ENCODE results near the gene OTOP2. TPM values are rescaled to one million over a fixed set of nuclear protein-coding genes. Genes with fewer than 3 reads are reported as not detected.
"Not testable (repeated sequence)": the region's sequence is repeated elsewhere in the genome, so short reads cannot be mapped to it uniquely, and the experiment has no call there.

The OTOP2 gene
- total RNA-seq, 1 donor, result not detected

DNA sequence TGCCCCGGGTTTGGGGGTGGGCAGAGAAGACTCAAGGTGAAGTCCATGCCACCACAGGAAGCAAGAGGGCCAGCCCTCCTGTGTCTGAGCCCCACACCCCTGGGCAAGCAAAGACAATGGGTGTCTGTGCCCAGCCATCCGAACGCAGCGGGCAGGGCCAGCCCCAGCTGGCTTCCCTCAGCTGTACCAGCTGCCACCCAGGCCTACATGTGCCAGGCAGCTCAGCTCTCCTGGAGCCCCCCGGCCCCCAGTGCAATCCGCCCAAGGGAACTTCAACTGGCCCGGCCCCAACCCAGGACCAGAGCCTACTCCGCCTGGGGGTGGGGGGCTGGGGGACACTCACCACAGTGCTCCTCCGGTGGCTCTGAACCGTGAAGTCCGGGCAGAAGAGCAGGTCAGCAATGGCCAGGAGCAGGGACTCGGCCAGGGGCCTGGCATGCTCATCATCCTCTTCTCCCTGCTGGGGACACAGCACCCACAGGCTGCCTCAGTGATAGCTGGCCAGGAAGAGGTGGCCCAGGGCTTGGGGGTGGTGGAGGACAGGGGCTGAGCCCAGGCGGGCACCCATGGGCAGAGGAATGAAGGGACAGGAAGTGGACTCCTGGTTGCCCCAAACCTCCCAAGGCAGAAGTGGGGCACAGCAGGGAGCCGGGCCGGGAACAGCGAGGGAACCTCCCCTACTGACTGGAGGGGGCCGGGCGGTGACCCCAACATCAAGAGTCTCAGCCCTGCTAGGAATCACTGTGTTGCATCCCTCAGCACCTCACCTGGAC, 38.7 kb downstream of the OTOP2 start:
- no peaks in the 10 kb centered on the region for H3K4me1 ChIP-seq (ENCODE audit: insufficient read depth, low read length)
- H3K4me3 ChIP-seq (ENCODE audit: low read length), result no peak overlapping the region
- H3K9me3 ChIP-seq (ENCODE audit: low read depth, low read length), result no peaks in the 10 kb centered on the region
- H3K27me3 ChIP-seq (ENCODE audit: insufficient read depth, low read length), result no peaks in the 10 kb centered on the region

DNA sequence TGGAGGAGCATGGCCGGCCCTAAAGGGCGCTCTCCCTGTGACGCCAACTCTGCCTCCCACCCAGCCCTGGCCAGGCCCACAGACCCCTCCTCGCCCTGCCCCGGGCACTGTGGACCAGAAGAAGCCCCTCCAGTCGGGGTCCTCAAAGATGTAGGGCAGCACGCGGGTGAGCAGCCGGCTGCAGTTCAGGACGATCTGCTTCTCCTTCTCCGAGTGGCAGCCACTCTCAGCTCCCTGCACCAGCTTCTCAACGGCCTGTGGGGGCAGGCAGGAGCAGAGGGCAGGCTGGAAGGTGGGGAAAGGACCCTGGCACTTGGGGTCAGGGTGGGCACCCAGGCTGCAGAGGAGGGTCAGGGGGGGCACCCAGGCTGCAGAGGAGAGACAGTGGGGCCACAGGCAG, 39.6 kb downstream of the OTOP2 start:
- Histone ChIP-seq H3K4me1 (ENCODE audit: insufficient read depth, low read length) (no peaks in the 10 kb centered on the region), H3K4me3 (ENCODE audit: low read length) (no peak overlapping the region), H3K27me3 (ENCODE audit: insufficient read depth, low read length) (no peaks in the 10 kb centered on the region), H3K9me3 (ENCODE audit: low read depth, low read length) (no peaks in the 10 kb centered on the region)

DNA sequence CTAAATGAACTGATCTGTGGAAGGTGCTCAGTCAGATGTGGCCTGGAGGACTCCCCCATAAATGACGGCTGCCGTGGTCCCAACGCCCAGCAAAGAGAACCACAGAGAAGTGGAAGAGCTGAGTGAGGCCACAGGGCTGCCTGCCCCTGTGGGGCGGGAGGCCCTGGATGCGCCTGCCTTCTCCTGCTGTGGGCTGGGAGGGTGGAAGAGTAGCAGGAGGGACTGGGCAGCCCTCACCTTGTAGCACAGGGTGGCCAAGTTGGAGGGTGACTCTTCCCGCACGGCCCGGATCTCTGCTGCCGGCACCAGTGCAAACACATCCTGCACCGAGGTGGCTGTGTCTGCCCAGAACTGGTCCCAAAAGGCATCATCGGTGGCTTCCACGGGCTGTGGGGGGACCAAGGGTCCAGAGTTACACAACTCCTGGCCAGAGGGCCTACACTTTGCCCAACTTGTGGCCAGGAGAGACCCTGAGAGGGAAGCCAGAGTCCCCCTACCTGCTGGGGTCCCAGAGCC, 40.2 kb downstream of the OTOP2 start:
- H3K4me3 ChIP-seq (ENCODE audit: low read length), result no peak overlapping the region
- no peaks in the 10 kb centered on the region for H3K9me3 ChIP-seq (ENCODE audit: low read depth, low read length)
- H3K4me1 ChIP-seq (ENCODE audit: insufficient read depth, low read length), result no peaks in the 10 kb centered on the region
- no peaks in the 10 kb centered on the region for H3K27me3 ChIP-seq (ENCODE audit: insufficient read depth, low read length)

DNA sequence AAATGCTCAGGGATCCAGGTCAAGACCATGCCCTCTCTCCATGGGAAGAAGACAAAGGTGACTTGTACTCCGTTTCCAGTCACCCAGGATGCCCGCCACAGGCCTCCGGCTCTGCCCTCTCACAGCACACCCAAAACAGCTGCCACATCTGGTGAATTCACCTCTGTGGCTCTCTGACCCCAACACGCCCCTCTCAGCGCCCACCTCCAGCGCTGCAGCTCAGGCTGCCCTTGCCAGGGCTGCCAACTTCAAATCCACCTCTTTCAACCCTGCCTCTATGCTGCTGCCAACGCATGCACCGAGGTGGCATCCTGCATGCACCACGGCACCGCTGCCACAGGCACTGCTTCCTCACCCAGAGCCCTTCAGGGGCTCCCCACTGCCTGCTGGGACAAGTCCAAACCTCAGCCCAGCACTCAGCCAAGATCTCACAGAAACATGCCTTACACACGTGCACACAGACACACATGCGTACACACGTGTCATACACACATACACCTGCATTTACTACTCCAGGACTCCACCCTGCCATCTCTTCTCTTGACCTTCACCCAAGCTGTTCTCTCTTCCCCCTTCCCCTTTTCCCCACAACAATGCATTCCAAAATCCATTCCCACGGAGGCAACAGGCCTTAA, 41.0 kb downstream of the OTOP2 start:
- Histone ChIP-seq H3K9me3 (ENCODE audit: low read depth, low read length) (no peaks in the 10 kb centered on the region), H3K4me1 (ENCODE audit: insufficient read depth, low read length) (no peaks in the 10 kb centered on the region), H3K4me3 (ENCODE audit: low read length) (no peak overlapping the region), H3K27me3 (ENCODE audit: insufficient read depth, low read length) (no peaks in the 10 kb centered on the region)

DNA sequence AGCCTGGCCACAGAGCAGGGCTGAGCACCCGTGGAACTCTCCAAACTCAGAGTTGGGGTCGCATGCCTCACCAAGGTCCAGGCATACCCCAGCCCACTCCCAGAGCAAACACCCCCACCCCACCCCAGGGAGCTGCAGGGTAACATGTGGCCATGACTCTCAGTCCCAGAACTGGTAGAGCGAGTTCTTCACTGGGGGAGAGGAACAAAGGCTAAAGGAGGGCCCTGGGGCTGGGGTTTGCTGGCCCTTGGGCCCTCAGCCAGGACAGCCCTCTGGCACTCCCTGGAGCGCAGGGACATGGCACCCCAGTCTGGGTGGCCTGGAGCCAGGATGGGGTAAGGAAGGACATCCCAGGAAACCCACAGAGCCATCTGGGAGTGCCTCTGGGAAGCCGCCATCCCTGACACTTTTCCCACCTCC, 44.3 kb downstream of the OTOP2 start:
- peaks cover 8% of the 10 kb centered on the region for H3K4me1 ChIP-seq (ENCODE audit: insufficient read depth, low read length)
- H3K4me3 ChIP-seq (ENCODE audit: low read length), result no peak overlapping the region
- no peaks in the 10 kb centered on the region for H3K9me3 ChIP-seq (ENCODE audit: low read depth, low read length)
- peaks cover 15% of the 10 kb centered on the region for H3K27me3 ChIP-seq (ENCODE audit: insufficient read depth, low read length)

DNA sequence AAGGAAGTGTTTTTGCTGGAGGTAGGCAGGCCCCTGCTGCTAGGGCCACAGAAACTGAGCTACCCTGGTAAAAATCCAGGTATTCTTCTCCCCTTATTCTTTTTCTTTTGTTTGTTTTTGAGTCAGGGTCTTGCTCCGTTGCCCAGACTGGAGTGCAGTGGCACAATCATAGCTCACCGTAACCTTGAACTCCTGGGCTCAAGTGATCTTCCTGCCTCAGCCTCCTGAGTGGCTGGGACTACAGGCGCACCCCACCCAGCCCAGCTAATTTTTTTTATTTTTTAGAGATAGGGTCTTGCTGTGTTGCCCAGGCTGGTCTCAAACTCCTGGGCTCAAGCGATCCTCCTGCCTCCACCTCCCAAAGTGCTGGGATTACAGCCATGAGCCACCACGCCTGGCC, 45.4 kb downstream of the OTOP2 start:
- not testable (repeated sequence) for H3K4me1 ChIP-seq (ENCODE audit: insufficient read depth, low read length); H3K9me3 ChIP-seq (ENCODE audit: low read depth, low read length); H3K4me3 ChIP-seq (ENCODE audit: low read length)
- peaks cover 25% of the 10 kb centered on the region for H3K27me3 ChIP-seq (ENCODE audit: insufficient read depth, low read length)

DNA sequence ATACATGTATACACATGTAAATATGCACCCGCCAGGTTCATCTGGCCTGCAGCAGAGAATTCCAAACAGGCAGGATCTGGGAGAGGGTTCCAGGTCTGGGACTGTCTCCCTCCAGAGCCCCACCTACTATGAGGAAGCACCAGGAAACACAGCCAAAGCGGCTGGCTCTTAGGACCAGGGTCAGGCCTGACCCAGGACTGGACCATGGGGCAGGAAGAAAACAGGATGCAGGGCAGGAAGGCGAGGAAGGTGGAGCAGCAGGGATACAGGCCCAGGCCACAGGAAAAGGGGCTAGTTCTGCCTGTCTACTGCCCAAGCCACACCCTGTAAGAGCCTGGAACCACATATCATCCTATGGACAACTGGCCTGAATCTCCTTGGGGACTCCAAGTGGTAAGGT, 46.3 kb downstream of the OTOP2 start:
- H3K27me3 ChIP-seq (ENCODE audit: insufficient read depth, low read length), result peaks cover 34% of the 10 kb centered on the region

DNA sequence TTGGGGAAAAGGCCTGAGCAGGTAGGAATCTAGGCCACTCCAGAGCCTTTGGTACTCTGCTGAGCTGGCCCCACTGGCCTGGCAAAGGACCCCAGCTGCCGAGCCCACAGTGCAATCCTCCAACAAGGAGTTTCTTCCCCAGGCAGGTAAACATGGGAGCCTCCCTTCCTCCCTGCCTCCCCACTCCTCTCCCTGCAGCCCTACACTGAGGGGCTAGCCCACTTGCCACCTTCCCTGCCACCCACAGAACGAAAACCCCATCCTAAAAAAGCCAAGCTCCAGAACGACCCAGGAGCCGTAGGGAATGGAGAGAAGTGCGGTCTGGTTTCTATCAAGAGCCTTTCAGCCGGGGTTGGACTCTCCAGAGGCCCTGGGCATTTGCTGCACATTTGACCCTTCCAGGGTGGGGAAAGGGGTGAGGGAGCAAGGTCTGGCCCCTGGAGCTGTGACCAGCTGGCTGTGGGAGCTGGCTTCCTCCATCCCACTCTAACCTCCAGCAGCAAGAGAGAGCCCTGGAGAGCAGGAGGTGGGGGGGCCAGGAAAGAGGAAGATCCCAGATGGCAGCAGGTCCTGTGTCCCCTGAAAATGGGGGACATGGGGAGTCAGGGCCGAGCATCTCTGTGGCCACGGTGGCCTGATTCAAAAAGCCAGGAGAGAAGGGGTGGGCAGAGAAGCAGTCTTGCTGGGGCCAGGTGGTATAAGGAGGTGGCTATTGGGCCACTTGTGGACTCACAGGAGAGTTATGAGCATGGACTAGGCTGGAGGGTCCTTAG, 47.2 kb downstream of the OTOP2 start:
- H3K4me1 ChIP-seq (ENCODE audit: insufficient read depth, low read length), result peaks cover 8% of the 10 kb centered on the region
- no peak overlapping the region for H3K4me3 ChIP-seq (ENCODE audit: low read length)
- peaks cover 39% of the 10 kb centered on the region for H3K27me3 ChIP-seq (ENCODE audit: insufficient read depth, low read length)
- H3K9me3 ChIP-seq (ENCODE audit: low read depth, low read length), result no peaks in the 10 kb centered on the region

More for the DNA sequence above, 46.3 kb downstream of the OTOP2 start:
- H3K4me3 ChIP-seq (ENCODE audit: low read length), result no peak overlapping the region
- peaks cover 8% of the 10 kb centered on the region for H3K4me1 ChIP-seq (ENCODE audit: insufficient read depth, low read length)
- H3K9me3 ChIP-seq (ENCODE audit: low read depth, low read length), result no peaks in the 10 kb centered on the region

DNA sequence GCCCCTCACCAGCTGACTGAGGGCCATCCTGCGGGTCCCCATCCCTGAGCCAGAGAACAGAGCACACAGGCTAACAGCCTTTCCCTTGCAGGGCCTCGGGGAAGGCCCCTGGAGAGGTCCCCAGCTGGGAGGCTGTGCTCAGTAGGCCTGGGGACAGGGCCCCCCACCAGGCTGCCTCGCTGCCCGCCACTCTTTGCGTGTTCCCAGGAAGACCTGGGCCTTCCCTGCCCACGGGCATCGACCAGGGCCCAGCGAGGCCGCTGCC, 47.7 kb downstream of the OTOP2 start:
- H3K4me3 ChIP-seq (ENCODE audit: low read length), result no peak overlapping the region
- H3K9me3 ChIP-seq (ENCODE audit: low read depth, low read length), result no peaks in the 10 kb centered on the region
- peaks cover 39% of the 10 kb centered on the region for H3K27me3 ChIP-seq (ENCODE audit: insufficient read depth, low read length)
- peaks cover 8% of the 10 kb centered on the region for H3K4me1 ChIP-seq (ENCODE audit: insufficient read depth, low read length)

DNA sequence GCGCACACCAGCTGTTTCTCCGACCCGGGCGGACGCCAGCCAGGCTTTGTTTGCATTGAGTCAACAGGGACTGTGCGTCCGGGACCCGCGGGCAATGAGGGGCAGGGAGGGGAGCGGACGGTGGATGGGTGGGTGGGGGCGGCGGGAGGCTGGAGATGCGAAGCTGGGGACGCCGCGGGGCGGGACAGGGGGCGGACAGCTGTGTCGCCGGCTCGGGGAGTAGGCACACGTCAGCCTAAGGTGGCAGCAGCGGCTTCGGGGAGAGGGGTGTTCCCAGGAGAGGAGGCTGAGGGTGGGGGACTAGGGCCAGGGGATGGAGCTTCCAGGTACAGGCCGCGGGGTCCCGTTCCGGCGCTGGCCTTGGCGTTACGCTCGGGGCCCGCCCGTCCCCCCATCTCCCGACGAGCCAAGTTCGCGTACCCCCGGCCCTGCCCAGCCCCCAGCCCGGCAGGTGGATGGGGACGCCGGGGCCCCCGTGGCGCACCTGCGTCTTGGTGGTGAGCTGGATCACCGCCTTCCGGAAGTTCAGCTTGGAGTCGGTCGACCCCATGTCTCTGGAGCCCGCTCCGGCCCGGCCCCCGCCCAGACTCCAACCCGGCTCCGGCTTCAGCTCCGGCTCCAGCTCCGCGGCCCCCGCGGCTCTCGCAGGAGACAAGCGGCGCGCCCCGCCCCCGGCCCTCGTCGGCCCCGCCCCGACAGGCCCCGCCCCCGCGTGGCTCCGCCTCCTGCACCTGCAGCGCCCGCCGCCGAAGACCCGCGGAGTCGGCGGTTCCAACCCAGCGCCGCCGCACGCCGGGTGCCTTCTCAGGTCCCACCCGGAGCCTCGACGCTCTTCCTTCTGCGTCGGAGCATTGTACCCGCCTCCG, 48.3 kb downstream of the OTOP2 start, which contains the start of gene HID1:
Gene HID1, minus strand, starts transcription at position 653 of the 866 bp plus-strand sequence. Its CDS starts 103 bp downstream, at position 550.
- Histone ChIP-seq H3K4me1 (ENCODE audit: insufficient read depth, low read length) (peaks cover 8% of the 10 kb centered on the region), H3K27me3 (ENCODE audit: insufficient read depth, low read length) (peaks cover 39% of the 10 kb centered on the region), H3K9me3 (ENCODE audit: low read depth, low read length) (no peaks in the 10 kb centered on the region), H3K4me3 (ENCODE audit: low read length) (peak within 1 kb of the TSS; percentile 35)

DNA sequence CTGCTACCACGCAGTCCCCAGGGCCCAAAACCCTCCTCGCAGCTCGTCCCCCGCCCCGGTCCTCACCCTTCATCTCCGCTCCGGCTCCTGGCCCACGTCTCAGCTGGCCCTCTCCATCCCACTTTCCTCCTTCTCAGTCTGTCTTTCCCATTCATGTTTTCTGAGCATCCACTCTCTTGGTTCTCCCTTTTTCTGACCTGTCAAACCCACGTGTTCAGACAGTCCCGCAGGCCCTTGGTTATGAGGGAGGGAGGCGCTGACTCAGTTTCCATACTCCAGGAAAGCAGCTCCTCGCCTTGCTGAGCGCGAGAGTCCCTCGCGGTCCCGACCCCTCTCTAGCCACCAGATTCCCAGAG, 48.9 kb downstream of the OTOP2 start:
- peaks cover 39% of the 10 kb centered on the region for H3K27me3 ChIP-seq (ENCODE audit: insufficient read depth, low read length)
- peaks cover 8% of the 10 kb centered on the region for H3K4me1 ChIP-seq (ENCODE audit: insufficient read depth, low read length)
- no peak overlapping the region for H3K4me3 ChIP-seq (ENCODE audit: low read length)
- H3K9me3 ChIP-seq (ENCODE audit: low read depth, low read length), result no peaks in the 10 kb centered on the region

DNA sequence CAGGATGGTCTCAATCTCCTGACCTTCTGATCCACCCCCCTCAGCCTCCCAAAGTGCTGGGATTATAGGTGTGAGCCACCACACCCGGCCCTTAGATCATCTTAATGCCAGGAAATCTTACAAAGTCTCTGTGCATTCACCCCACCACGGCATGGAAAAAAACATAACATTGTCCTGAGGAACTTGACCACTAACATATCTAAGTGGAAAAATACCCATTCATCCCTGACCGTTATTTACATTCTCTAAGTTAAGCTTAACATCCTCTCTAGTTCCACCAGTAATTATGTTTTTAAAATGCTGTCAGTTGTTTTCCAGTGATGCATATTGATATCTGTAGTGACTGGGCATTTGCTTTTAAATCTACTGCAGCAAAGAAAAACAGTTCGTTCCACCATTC, 51.9 kb downstream of the OTOP2 start:
- H3K27me3 ChIP-seq (ENCODE audit: insufficient read depth, low read length), result peaks cover 40% of the 10 kb centered on the region
- no peaks in the 10 kb centered on the region for H3K9me3 ChIP-seq (ENCODE audit: low read depth, low read length)
- no peak overlapping the region for H3K4me3 ChIP-seq (ENCODE audit: low read length)
- peaks cover 10% of the 10 kb centered on the region for H3K4me1 ChIP-seq (ENCODE audit: insufficient read depth, low read length)

DNA sequence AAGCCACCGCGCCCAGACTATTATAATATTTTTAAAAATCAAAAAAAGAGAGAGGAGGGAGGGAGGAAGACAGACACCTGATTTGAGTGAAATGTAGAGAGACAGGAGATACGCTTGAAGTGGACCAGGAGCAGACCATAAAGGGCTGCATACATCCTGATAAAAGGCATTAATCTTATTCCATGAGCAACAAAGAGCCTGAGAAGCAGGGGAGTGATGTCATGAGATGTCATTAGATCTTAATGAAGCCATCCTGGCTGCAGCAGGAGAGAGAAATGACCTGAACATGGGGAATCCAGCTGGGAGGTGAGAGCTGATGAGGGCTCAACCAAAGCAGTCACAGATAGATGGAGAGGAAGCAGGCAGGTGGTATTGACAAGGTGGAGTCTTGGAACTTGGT, 53.7 kb downstream of the OTOP2 start:
- H3K4me3 ChIP-seq (ENCODE audit: low read length), result no peak overlapping the region
- H3K27me3 ChIP-seq (ENCODE audit: insufficient read depth, low read length), result peaks cover 45% of the 10 kb centered on the region
- H3K4me1 ChIP-seq (ENCODE audit: insufficient read depth, low read length), result peaks cover 24% of the 10 kb centered on the region
- H3K9me3 ChIP-seq (ENCODE audit: low read depth, low read length), result no peaks in the 10 kb centered on the region

DNA sequence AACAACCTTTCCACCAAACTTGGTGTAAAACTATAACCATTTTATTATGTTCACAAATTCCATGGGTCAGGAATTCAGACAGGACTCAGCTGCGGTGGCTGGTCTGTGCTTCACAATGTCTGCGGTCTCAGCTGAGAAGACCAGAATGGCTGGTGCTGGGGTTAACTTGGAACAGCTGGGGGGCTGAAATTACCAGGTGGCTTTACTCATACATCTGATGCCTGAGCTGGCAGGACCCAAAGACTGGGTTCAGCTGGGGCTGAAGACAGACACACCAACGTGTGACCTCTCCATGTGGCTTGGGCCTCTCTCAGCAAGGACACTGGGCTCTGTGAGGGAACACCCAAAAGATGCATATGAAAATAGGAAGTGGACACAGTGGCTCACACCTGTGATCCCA, 54.2 kb downstream of the OTOP2 start:
- H3K4me3 ChIP-seq (ENCODE audit: low read length), result no peak overlapping the region
- no peaks in the 10 kb centered on the region for H3K9me3 ChIP-seq (ENCODE audit: low read depth, low read length)
- peaks cover 20% of the 10 kb centered on the region for H3K4me1 ChIP-seq (ENCODE audit: insufficient read depth, low read length)
- H3K27me3 ChIP-seq (ENCODE audit: insufficient read depth, low read length), result peaks cover 43% of the 10 kb centered on the region
